Kidney (tissue), 14 donors: ENCODE data around the gene CDC27. TPM values are rescaled to one million over a fixed set of nuclear protein-coding genes. Genes with fewer than 3 reads are reported as not detected.

ENCODE experiments used
- DNase-seq, 5 donors: peaks; one replicate each; pipeline ENCODE4 v3.0.0-alpha.2; 2013 to 2020
- FAIRE-seq: peaks from 2 replicates; lab custom pipeline; 2012; peaks lifted over from hg19 to GRCh38; lab: Jason Lieb, UNC
- H3K27ac ChIP-seq, 2 donors: one replicate each; pipeline ENCODE4 v1.7.0; 2013; ENCODE audit warnings: low read depth in 2 of 2, low read length in 2 of 2, inconsistent platforms in 1 of 2
- H3K27me3 ChIP-seq: one replicate; pipeline ENCODE4 v1.7.1; 2013; ENCODE audit warnings: low read length, inconsistent platforms; ENCODE audit not compliant: control insufficient read depth, insufficient read depth
- H3K36me3 ChIP-seq, 3 donors: one replicate each; pipeline versions ENCODE4 v1.7.0 to v1.7.1; 2013; ENCODE audit warnings: low read length in 3 of 3, control low read depth in 1 of 3, inconsistent platforms in 1 of 3; ENCODE audit not compliant: insufficient read depth in 3 of 3, control insufficient read depth in 2 of 3
- H3K4me1 ChIP-seq, 3 donors: one replicate each; pipeline versions ENCODE4 v1.7.0 to v1.7.1; 2013; ENCODE audit warnings: low read length in 3 of 3, inconsistent platforms in 1 of 3, low read depth in 1 of 3; ENCODE audit not compliant: control insufficient read depth in 2 of 3, insufficient read depth in 2 of 3
- H3K4me3 ChIP-seq, 3 donors: one replicate each; pipeline versions ENCODE4 v1.7.0 to v1.8.1; 2013; ENCODE audit warnings: low read length in 3 of 3, control low read depth in 1 of 3, inconsistent platforms in 1 of 3
- H3K9ac ChIP-seq, 3 donors: one replicate each; pipeline versions ENCODE4 v1.7.0 to v1.7.1; 2013; ENCODE audit warnings: low read length in 3 of 3, control low read depth in 1 of 3, inconsistent platforms in 1 of 3
- H3K9me3 ChIP-seq, 3 donors: one replicate each; pipeline versions ENCODE4 v1.7.0 to v1.7.1; 2013; ENCODE audit warnings: low read length in 3 of 3, control low read depth in 1 of 3, inconsistent platforms in 1 of 3; ENCODE audit not compliant: control insufficient read depth in 2 of 3, insufficient read depth in 1 of 3
- CTCF ChIP-seq: IDR thresholded peaks from 3 replicates; pipeline ENCODE4 v1.5.1; 2012; ENCODE audit warnings: mild to moderate bottlenecking, moderate library complexity, borderline replicate concordance; ENCODE audit not compliant: insufficient read depth; ENCODE audit errors: extremely low read depth
- intact Hi-C: fragments of 100-400 bp; cut with DNase I; formaldehyde crosslinking; loops from one replicate; pipeline ENCODE4 v1.11.1; 2022
- polyA plus RNA-seq: library from polyadenylated mRNA; stranded (reverse); fragments of 350-450 nt; fragmentation: Illumina TruSeq; extraction: RNeasy Lipid Tissue Mini Kit (QIAGEN cat#74804); gene quantifications from one replicate; pipeline ENCODE4 v1.2.3, GENCODE V29; 2014; ENCODE audit warnings: low read depth, low replicate concordance; ENCODE audit not compliant: insufficient read depth
- total RNA-seq: library from RNA; stranded (reverse); fragmentation: NEBNext Ultra II Directional; extraction: Animal tissue kit (Norgen Biotek cat#: 25700); gene quantifications from one replicate; pipeline ENCODE4 v1.2.1, GENCODE V29; 2021
- donor health status: control.
- donor health status: control.
- donor health status: control.
- donor health status: control.
- donor health status: control.
- donor health status: DM: yes; HTN: yes; CAD: no.
- donor health status: Normal renal cell carcinoma (clear cell type).

Gene CDC27
- total and polyA plus RNA-seq, 2 donors from 2014 or later: 18.2 to 78.2 TPM

DNA sequence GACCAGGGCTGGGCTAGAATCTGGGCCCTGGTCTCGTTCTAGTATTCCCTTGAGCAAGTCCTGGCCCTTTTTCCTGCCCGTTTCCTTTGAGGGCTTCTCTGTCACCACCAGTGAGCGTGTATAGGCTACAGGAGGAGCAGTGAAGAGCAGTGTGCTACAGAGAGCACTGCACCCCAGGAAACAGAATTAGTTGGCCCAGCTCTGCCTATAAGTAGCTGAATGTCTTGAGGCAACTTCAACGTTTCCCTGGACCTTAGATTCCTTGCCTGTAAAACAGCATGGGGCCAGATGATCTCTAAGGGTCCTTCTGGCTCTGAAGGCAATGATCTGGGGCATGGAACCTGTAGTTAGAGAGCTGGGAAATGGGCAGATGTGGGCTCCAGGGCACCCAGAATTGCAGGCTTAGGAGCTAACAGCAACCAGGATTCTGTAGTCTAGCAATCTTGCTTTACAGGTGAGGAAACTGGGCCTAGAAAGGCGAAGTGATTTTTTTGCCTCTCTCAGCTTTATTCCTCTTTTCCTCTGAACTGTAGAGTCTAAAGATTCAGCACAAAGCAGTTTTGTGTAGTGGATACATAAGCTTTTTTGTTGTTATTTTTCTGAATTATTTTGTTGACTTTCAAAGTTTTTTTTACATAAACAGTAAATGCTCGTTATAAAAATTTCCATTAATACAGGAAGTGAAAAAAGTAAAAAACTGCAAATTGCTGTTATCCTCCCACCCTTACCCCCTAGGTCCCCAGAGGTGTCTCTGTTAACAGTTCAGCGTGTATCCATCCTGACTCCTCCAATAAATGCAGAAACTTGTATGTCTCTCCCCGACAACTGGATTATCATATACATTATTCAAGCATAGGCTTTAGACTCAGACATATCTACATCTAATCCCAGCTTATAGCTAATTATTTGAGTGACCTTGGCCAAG lies 18.3 kb upstream of the CDC27 start:
- no peaks in the 10 kb centered on the region for H3K36me3 ChIP-seq
- DNase-seq (no peak), FAIRE-seq (no peak)
- no peak overlapping the region for H3K9ac ChIP-seq
- H3K27ac ChIP-seq: no peak overlapping the region
- peaks cover 0 to 19% (median 9%) of the 10 kb centered on the region in 3 donors for H3K4me1 ChIP-seq
- TF ChIP-seq CTCF: no peak
- no peak overlapping the region for H3K4me3 ChIP-seq
- H3K27me3 ChIP-seq: no peaks in the 10 kb centered on the region
- H3K9me3 ChIP-seq: no peaks in the 10 kb centered on the region
- intact Hi-C loops: no loop called here

GRCh38 chr17:47205419-47205963 lies 16.4 kb upstream of the CDC27 start:
- DNase-seq: peak; percentile 75 to 90 (median 85)
- FAIRE-seq: no peak

DNA sequence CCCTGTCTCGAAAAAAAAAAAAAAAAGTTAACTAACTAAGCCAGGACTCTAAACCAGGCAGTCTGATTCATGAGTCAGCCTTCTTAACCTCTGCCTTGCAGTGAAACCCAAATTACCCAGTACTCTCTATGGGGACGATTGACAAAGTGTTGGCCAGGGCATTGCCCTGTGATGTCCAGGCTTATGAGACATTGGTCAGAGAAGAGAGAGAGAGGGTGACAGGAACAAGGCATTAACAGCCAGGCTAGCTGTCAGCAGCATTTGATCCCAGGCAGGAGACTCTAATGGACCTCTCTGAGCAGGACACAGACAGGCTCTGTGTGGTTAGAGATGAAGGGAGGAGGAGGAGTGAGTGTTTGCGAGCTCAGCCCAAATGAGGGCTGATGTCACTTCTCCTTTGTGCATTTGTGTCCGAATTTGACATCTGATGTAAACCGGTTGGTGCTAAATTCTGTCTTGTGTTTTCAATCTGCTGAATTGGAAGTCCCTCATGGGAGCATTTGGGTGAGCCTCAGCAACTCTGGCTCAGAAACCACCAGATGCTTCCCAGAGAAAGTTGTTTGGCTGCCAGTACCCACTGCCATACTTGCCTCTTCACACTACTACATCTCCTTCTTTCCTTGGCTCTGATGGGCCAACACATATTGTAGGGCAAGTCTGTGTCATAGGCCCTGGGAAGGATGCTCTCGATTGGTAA lies 15.8 kb upstream of the CDC27 start:
- peak in 2 of 5 donors; percentile 19 to 68 for DNase-seq
- no peaks in the 10 kb centered on the region for H3K9me3 ChIP-seq

More at GRCh38 chr17:47205419-47205963, 16.4 kb upstream of the CDC27 start:
- TF ChIP-seq CTCF: no peak
- H3K9ac ChIP-seq: peak overlapping the region in 2 of 3 donors; percentile 41 to 43
- intact Hi-C loops: no loop called here
- H3K9me3 ChIP-seq: no peaks in the 10 kb centered on the region
- no peaks in the 10 kb centered on the region for H3K36me3 ChIP-seq
- no peaks in the 10 kb centered on the region for H3K27me3 ChIP-seq
- peak overlapping the region; percentile 64 to 81 for H3K27ac ChIP-seq
- peaks cover 0 to 19% (median 9%) of the 10 kb centered on the region in 3 donors for H3K4me1 ChIP-seq
- peak overlapping the region in 1 of 3 donors; percentile 7 for H3K4me3 ChIP-seq

More for the DNA sequence above, 15.8 kb upstream of the CDC27 start:
- H3K36me3 ChIP-seq: no peaks in the 10 kb centered on the region
- no peak for FAIRE-seq
- peak overlapping the region; percentile 64 to 81 for H3K27ac ChIP-seq
- no peak for TF ChIP-seq CTCF
- H3K9ac ChIP-seq: peak overlapping the region in 1 of 3 donors; percentile 41
- intact Hi-C loops: no loop called here
- H3K4me3 ChIP-seq: peak overlapping the region in 1 of 3 donors; percentile 7
- H3K27me3 ChIP-seq: no peaks in the 10 kb centered on the region
- H3K4me1 ChIP-seq: peaks cover 0 to 19% (median 9%) of the 10 kb centered on the region in 3 donors
